ENCODE results near the gene IFIH1.

IFIH1 gene

DNA sequence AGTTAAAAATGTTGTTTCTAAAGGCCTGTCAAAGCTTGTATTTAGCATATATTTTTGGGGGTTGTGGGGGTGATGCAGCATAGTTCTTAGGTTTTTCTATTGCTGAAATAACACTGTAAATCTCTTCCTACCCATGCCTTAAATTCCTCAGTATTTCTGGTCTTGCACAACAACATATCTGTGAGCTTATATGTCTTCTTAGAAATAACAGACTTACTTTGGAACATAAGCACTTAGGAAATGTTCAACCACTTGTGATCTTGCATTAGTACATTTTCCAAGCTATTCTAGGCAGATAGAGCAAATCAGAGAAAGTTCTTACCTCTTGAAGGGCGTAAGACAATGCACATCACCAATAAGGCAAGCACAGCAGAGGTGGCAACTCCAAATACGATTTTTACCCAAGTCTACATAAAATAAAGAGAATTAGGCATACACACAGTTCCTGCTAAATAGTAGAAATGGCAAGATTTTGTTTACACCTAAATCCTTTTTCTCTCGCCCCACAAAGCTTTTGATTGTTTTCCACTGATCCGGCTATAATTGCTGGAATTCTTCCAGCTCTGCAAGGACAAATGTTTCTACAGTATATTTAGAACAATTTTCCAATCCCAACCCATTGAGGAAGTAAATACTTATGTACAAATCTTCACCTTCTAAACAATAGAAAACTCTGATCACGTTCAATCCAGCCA, 75.8 kb downstream of the IFIH1 start:
- H3K9ac ChIP-seq (ENCODE audit: low read length in 2 of 2): no peak overlapping the region
- H3K27ac ChIP-seq (ENCODE audit: low read length): no peak overlapping the region
- no peaks in the 10 kb centered on the region for H3K36me3 ChIP-seq (ENCODE audit: control insufficient read depth in 2 of 2, insufficient read depth in 2 of 2, low read length in 2 of 2)
- H3K27me3 ChIP-seq (ENCODE audit: control insufficient read depth in 1 of 2, insufficient read depth in 2 of 2, low read length in 2 of 2): no peaks in the 10 kb centered on the region
- H3K9me3 ChIP-seq (ENCODE audit: control insufficient read depth in 2 of 2, low read length in 2 of 2): no peaks in the 10 kb centered on the region
- peak overlapping the region; percentile 22 to 30 for H3K4me3 ChIP-seq (ENCODE audit: low read length in 2 of 2)
- H3K4me1 ChIP-seq (ENCODE audit: control insufficient read depth, insufficient read depth, low read length): peaks cover 7% of the 10 kb centered on the region

DNA sequence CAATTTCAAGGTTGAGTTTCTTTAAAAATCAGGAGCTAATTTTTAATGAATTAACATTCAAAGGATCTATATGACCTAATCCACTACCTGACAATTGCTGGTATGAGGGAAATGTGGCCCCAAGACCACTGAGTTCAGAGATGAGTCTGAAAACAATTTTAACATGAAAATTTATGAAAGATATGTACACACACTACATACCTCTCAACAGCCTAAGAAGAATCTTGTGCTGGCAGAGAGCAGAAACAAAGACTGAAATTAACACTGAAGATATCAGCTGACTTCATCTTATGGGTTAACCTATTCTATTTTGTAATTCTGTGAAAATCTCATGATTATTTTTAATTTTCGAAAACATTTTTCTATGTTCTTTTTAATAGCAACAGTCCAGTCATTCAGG, 76.9 kb downstream of the IFIH1 start:
- peaks cover 7% of the 10 kb centered on the region for H3K4me1 ChIP-seq (ENCODE audit: control insufficient read depth, insufficient read depth, low read length)
- H3K27ac ChIP-seq (ENCODE audit: low read length): no peak overlapping the region
- no peaks in the 10 kb centered on the region for H3K36me3 ChIP-seq (ENCODE audit: control insufficient read depth in 2 of 2, insufficient read depth in 2 of 2, low read length in 2 of 2)
- no peak overlapping the region for H3K4me3 ChIP-seq (ENCODE audit: low read length in 2 of 2)
- H3K9me3 ChIP-seq (ENCODE audit: control insufficient read depth in 2 of 2, low read length in 2 of 2): no peaks in the 10 kb centered on the region
- H3K27me3 ChIP-seq (ENCODE audit: control insufficient read depth in 1 of 2, insufficient read depth in 2 of 2, low read length in 2 of 2): no peaks in the 10 kb centered on the region
- H3K9ac ChIP-seq (ENCODE audit: low read length in 2 of 2): no peak overlapping the region

DNA sequence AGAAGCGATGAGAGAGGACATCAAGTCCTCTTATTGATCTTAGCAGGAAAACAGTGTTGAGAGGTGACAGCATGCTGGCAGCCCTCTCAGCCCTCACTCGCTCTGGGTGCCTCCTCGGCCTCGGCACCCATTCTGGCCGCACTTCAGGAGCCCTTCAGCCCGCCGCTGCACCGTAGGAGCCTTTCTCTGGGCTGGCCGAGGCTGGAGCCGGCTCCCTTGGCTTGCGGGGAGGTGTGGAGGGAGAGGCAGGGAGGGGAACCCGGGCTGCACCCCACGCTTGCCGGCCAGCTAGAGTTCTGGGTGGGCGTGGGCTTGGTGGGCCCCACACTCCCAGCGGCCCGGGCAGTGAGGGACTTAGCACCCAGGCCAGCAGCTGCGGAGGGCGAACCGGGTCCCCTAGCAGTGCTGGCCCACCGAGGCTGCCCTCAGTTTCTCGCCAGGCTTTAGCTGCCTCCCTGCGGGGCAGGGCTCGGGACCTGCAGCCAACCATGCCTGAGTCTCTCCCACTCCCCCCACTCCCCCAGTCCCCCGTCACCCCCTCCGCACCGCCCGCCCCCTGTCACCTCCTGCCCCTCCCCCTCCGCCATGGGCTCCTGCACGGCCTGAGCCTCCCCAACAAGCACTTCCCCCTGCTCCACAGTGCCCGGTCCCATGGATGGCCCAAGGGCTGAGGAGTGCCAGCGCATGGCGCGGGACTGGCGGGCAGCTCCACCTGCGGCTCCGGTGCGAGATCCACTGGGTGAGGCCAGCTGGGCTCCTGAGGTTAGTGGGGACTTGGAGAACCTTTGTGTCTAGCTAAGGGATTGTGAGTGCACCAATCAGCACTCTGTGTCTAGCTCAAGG, 83.6 kb downstream of the IFIH1 start:
- no peak overlapping the region for H3K4me3 ChIP-seq (ENCODE audit: low read length in 2 of 2)
- H3K36me3 ChIP-seq (ENCODE audit: control insufficient read depth in 2 of 2, insufficient read depth in 2 of 2, low read length in 2 of 2): no peaks in the 10 kb centered on the region
- no peaks in the 10 kb centered on the region for H3K4me1 ChIP-seq (ENCODE audit: control insufficient read depth, insufficient read depth, low read length)
- H3K9ac ChIP-seq (ENCODE audit: low read length in 2 of 2): no peak overlapping the region
- no peak overlapping the region for H3K27ac ChIP-seq (ENCODE audit: low read length)
- no peaks in the 10 kb centered on the region for H3K9me3 ChIP-seq (ENCODE audit: control insufficient read depth in 2 of 2, low read length in 2 of 2)
- H3K27me3 ChIP-seq (ENCODE audit: control insufficient read depth in 1 of 2, insufficient read depth in 2 of 2, low read length in 2 of 2): no peaks in the 10 kb centered on the region

DNA sequence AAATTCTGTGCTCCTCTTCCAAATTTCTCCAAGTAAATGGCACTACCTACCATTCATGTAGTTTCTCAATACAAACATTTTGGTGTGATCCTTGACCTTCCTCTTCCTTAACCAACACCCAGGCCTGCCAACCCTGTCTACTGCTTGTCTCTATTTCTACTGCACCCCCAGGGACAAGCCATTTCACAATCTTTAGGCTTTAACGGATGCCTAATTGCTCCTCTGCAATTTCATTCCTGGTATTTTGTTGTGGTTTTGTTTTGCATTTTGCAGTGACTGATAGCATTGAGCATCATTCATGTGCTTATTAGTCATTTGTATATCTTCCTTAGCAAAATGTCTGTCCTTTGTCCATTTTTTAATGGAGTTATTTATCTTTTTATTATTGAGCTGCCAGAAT, 85.3 kb downstream of the IFIH1 start:
- no peaks in the 10 kb centered on the region for H3K36me3 ChIP-seq (ENCODE audit: control insufficient read depth in 2 of 2, insufficient read depth in 2 of 2, low read length in 2 of 2)
- no peak overlapping the region for H3K27ac ChIP-seq (ENCODE audit: low read length)
- H3K9ac ChIP-seq (ENCODE audit: low read length in 2 of 2): no peak overlapping the region
- no peak overlapping the region for H3K4me3 ChIP-seq (ENCODE audit: low read length in 2 of 2)
- no peaks in the 10 kb centered on the region for H3K9me3 ChIP-seq (ENCODE audit: control insufficient read depth in 2 of 2, low read length in 2 of 2)
- H3K27me3 ChIP-seq (ENCODE audit: control insufficient read depth in 1 of 2, insufficient read depth in 2 of 2, low read length in 2 of 2): no peaks in the 10 kb centered on the region
- H3K4me1 ChIP-seq (ENCODE audit: control insufficient read depth, insufficient read depth, low read length): no peaks in the 10 kb centered on the region

DNA sequence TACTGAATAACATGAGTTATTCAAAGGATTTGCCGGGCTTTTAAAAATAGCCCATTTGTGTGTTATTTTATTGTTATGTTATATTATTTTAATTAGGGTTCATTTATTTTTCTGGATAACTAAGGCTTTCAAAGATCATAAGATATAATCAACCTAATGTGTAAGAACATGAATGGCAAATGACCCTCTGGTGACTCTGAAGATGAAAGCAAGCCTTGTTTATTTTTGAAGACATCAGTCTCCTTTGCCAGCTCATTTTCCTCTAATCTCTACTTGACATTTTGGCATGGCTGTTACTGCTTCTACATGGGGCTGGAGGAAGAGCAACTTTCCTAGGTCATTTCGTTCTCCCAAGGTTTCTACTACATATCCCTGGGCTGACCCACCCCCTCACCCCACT, 85.8 kb downstream of the IFIH1 start:
- Histone ChIP-seq H3K4me3 (ENCODE audit: low read length in 2 of 2) (no peak overlapping the region), H3K36me3 (ENCODE audit: control insufficient read depth in 2 of 2, insufficient read depth in 2 of 2, low read length in 2 of 2) (no peaks in the 10 kb centered on the region), H3K9ac (ENCODE audit: low read length in 2 of 2) (no peak overlapping the region), H3K4me1 (ENCODE audit: control insufficient read depth, insufficient read depth, low read length) (no peaks in the 10 kb centered on the region), H3K27ac (ENCODE audit: low read length) (no peak overlapping the region), H3K27me3 (ENCODE audit: control insufficient read depth in 1 of 2, insufficient read depth in 2 of 2, low read length in 2 of 2) (no peaks in the 10 kb centered on the region), H3K9me3 (ENCODE audit: control insufficient read depth in 2 of 2, low read length in 2 of 2) (no peaks in the 10 kb centered on the region)

DNA sequence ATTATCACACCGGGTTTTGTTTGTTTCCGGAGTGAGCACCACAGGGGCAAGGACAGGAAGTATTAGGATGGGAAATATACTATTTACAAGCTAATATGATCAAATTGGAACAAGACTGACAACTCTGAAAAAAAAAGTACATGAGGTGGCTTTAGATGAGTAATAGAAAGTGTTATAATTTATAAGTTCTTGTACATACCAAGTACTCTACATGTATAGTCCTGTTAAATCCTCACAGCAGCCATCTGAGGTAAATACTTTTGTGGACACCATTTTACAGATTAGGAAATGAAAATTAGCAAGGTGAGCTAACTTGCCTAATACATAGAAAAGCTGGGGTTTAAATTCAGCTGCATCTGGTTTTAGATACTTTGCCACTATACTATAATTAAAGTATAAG, 86.5 kb downstream of the IFIH1 start:
- Histone ChIP-seq H3K27ac (ENCODE audit: low read length) (no peak overlapping the region), H3K27me3 (ENCODE audit: control insufficient read depth in 1 of 2, insufficient read depth in 2 of 2, low read length in 2 of 2) (no peaks in the 10 kb centered on the region), H3K36me3 (ENCODE audit: control insufficient read depth in 2 of 2, insufficient read depth in 2 of 2, low read length in 2 of 2) (no peaks in the 10 kb centered on the region), H3K9ac (ENCODE audit: low read length in 2 of 2) (no peak overlapping the region), H3K9me3 (ENCODE audit: control insufficient read depth in 2 of 2, low read length in 2 of 2) (no peaks in the 10 kb centered on the region), H3K4me1 (ENCODE audit: control insufficient read depth, insufficient read depth, low read length) (no peaks in the 10 kb centered on the region), H3K4me3 (ENCODE audit: low read length in 2 of 2) (no peak overlapping the region)

DNA sequence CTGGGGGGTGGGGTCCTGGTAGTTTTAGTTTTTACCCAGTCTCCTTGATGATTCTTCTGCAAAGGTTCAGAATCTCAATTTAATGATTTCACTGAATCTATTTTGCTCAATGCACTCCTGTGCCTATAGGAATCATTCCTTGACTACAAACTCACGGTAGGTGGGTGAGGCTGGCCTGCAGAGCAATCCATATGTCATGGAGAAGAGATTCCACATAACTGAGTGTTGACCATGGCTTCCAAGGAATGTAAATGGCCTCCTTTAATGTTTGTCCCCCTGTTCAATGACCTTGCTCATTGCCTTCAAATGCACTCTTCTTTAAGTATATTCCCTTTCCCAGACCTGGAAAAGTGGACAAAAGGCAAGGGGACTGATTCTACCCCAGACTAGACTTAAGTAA, 87.7 kb downstream of the IFIH1 start:
- Histone ChIP-seq H3K9me3 (ENCODE audit: control insufficient read depth in 2 of 2, low read length in 2 of 2) (no peaks in the 10 kb centered on the region), H3K4me3 (ENCODE audit: low read length in 2 of 2) (no peak overlapping the region), H3K9ac (ENCODE audit: low read length in 2 of 2) (no peak overlapping the region), H3K27ac (ENCODE audit: low read length) (no peak overlapping the region), H3K27me3 (ENCODE audit: control insufficient read depth in 1 of 2, insufficient read depth in 2 of 2, low read length in 2 of 2) (no peaks in the 10 kb centered on the region), H3K36me3 (ENCODE audit: control insufficient read depth in 2 of 2, insufficient read depth in 2 of 2, low read length in 2 of 2) (no peaks in the 10 kb centered on the region), H3K4me1 (ENCODE audit: control insufficient read depth, insufficient read depth, low read length) (no peaks in the 10 kb centered on the region)

DNA sequence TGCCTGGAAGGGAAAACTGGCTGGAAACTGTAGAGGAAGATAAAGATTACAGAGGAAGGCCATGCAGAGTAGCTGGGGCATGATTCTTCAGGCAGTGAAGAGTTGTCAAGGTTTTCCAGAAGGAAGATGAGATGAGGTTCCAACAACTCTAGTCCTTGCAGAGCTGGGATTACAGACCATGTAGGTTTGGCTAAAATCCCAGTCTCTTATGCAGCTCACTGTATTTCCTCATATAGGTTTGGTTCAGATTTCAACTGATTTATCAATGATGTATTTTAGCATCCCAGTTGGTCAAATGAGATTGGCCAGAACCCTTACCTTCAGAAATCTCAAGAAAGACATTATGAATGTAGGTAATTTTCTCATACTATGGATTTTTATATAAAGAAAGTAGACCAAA, 91.6 kb downstream of the IFIH1 start:
- no peaks in the 10 kb centered on the region for H3K9me3 ChIP-seq (ENCODE audit: control insufficient read depth in 2 of 2, low read length in 2 of 2)
- H3K27ac ChIP-seq (ENCODE audit: low read length): no peak overlapping the region
- no peaks in the 10 kb centered on the region for H3K27me3 ChIP-seq (ENCODE audit: control insufficient read depth in 1 of 2, insufficient read depth in 2 of 2, low read length in 2 of 2)
- H3K4me3 ChIP-seq (ENCODE audit: low read length in 2 of 2): no peak overlapping the region
- no peaks in the 10 kb centered on the region for H3K4me1 ChIP-seq (ENCODE audit: control insufficient read depth, insufficient read depth, low read length)
- no peaks in the 10 kb centered on the region for H3K36me3 ChIP-seq (ENCODE audit: control insufficient read depth in 2 of 2, insufficient read depth in 2 of 2, low read length in 2 of 2)
- H3K9ac ChIP-seq (ENCODE audit: low read length in 2 of 2): no peak overlapping the region

DNA sequence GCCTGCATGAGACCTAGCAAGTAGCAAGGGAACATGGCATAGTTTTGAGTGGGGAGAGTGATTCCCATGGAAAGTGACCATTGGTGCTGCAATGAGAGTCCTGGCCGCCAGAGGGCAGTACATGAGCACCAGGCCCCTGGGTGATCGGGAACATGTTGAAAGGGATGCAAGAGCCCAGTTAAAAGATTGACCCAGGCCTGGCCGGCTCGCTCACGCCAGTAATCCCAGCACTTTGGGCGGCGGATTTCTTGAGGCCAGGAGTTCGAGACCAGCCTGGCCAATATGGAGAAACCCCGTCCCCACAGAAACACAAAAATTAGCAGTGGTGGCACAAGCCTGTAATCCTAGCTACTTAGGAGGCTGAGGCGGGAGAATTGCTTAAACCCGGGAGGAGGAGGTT, 97.4 kb downstream of the IFIH1 start:
- Histone ChIP-seq H3K4me1 (ENCODE audit: control insufficient read depth, insufficient read depth, low read length) (no peaks in the 10 kb centered on the region), H3K9ac (ENCODE audit: low read length in 2 of 2) (no peak overlapping the region), H3K4me3 (ENCODE audit: low read length in 2 of 2) (no peak overlapping the region), H3K27ac (ENCODE audit: low read length) (no peak overlapping the region), H3K36me3 (ENCODE audit: control insufficient read depth in 2 of 2, insufficient read depth in 2 of 2, low read length in 2 of 2) (no peaks in the 10 kb centered on the region), H3K9me3 (ENCODE audit: control insufficient read depth in 2 of 2, low read length in 2 of 2) (no peaks in the 10 kb centered on the region), H3K27me3 (ENCODE audit: control insufficient read depth in 1 of 2, insufficient read depth in 2 of 2, low read length in 2 of 2) (no peaks in the 10 kb centered on the region)

DNA sequence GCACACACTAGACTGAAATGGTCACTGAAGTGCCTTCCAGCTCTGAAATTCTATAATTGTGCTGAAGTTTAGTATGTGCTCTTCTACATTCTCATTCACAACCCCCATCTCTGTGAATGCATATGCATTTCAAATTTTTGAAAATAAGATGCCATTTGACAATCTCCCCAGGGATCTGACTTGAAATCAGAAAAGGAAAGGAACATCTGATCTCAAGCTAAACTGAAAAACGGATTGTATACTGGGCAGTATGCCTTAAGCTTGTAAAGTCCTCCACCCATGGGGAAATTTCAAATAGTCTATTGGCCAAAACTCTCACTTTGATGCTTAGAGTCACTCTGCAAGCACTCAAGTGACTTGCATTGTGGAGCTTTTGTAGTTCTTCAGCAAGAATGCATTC, 98.1 kb downstream of the IFIH1 start:
- H3K9ac ChIP-seq (ENCODE audit: low read length in 2 of 2): no peak overlapping the region
- no peaks in the 10 kb centered on the region for H3K36me3 ChIP-seq (ENCODE audit: control insufficient read depth in 2 of 2, insufficient read depth in 2 of 2, low read length in 2 of 2)
- no peak overlapping the region for H3K27ac ChIP-seq (ENCODE audit: low read length)
- no peaks in the 10 kb centered on the region for H3K27me3 ChIP-seq (ENCODE audit: control insufficient read depth in 1 of 2, insufficient read depth in 2 of 2, low read length in 2 of 2)
- no peaks in the 10 kb centered on the region for H3K9me3 ChIP-seq (ENCODE audit: control insufficient read depth in 2 of 2, low read length in 2 of 2)
- H3K4me1 ChIP-seq (ENCODE audit: control insufficient read depth, insufficient read depth, low read length): no peaks in the 10 kb centered on the region
- no peak overlapping the region for H3K4me3 ChIP-seq (ENCODE audit: low read length in 2 of 2)

DNA sequence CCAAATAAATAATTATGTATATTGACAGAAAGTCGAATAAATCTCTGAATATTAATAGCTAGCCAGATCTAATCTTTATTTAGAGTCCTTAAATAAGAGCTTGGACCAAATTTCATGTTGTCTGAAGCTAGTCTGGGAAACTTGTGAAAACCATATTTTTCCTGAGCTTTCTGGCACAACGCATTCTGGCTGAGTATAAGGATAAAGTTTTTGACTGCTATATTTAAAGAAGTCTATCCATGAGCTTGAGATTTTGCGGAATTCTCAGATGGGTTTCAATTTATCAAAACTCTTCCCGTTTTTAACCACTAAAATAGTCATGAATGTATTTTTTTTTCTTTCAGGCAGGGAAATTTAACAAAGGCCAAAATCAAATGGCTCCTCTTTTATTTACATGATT, 99.1 kb downstream of the IFIH1 start:
- Histone ChIP-seq H3K4me3 (ENCODE audit: low read length in 2 of 2) (no peak overlapping the region), H3K27ac (ENCODE audit: low read length) (no peak overlapping the region)

More for the DNA sequence above, 99.1 kb downstream of the IFIH1 start:
- Histone ChIP-seq H3K9me3 (ENCODE audit: control insufficient read depth in 2 of 2, low read length in 2 of 2) (no peaks in the 10 kb centered on the region), H3K4me1 (ENCODE audit: control insufficient read depth, insufficient read depth, low read length) (no peaks in the 10 kb centered on the region), H3K9ac (ENCODE audit: low read length in 2 of 2) (no peak overlapping the region), H3K36me3 (ENCODE audit: control insufficient read depth in 2 of 2, insufficient read depth in 2 of 2, low read length in 2 of 2) (no peaks in the 10 kb centered on the region), H3K27me3 (ENCODE audit: control insufficient read depth in 1 of 2, insufficient read depth in 2 of 2, low read length in 2 of 2) (no peaks in the 10 kb centered on the region)

Data from stomach smooth muscle (tissue), 2 donors.